HL-60 (cell line): ENCODE measurements around the gene GYG2.

ENCODE experiments used
- DNase-seq, 2 experiments: peaks; one replicate each; pipeline ENCODE4 v3.0.0-alpha.2; 2010 to 2020; ENCODE audit warnings: low read depth in 1 of 2, low spot score in 1 of 2
- H3K27ac ChIP-seq: fragments of 250-450 bp; sonication (Bioruptor Pico); replicated peaks from 2 replicates; pipeline ENCODE4 v1.5.1; 2020; ENCODE audit warnings: mild to moderate bottlenecking, moderate library complexity
- H3K27me3 ChIP-seq: fragments of 250-450 bp; sonication (Bioruptor Pico); 2 replicates; pipeline ENCODE4 v1.5.1; 2021; ENCODE audit warnings: mild to moderate bottlenecking, moderate library complexity; ENCODE audit not compliant: insufficient read depth, poor library complexity, severe bottlenecking
- H3K4me3 ChIP-seq: replicated peaks from 2 replicates; pipeline ENCODE4 v1.5.1; 2011; ENCODE audit warnings: mild to moderate bottlenecking, control low read depth, low read length; ENCODE audit not compliant: insufficient read depth
- GABPA ChIP-seq: IDR thresholded peaks from 2 replicates; pipeline ENCODE4 v1.6.1; 2012; ENCODE audit warnings: low read depth
- POLR2AphosphoS5 ChIP-seq: IDR thresholded peaks from 2 replicates; pipeline ENCODE4 v1.6.1; 2012; ENCODE audit warnings: low read depth
- SPI1 ChIP-seq: IDR thresholded peaks from 2 replicates; pipeline ENCODE4 v1.6.1; 2012; ENCODE audit warnings: low read depth, mild to moderate bottlenecking, borderline replicate concordance
- TF ChIP-seq, protein P1 (sequence below): IDR thresholded peaks from one replicate; pipeline ENCODE4 v1.5.1; 2011; ENCODE audit warnings: low read length, control low read depth, inconsistent platforms; ENCODE audit not compliant: insufficient read depth
- TF ChIP-seq, protein P2 (sequence below): IDR thresholded peaks from 2 replicates; pipeline ENCODE4 v1.6.1; 2012; ENCODE audit warnings: low read depth; ENCODE audit not compliant: insufficient replicate concordance

The GYG2 gene

DNA sequence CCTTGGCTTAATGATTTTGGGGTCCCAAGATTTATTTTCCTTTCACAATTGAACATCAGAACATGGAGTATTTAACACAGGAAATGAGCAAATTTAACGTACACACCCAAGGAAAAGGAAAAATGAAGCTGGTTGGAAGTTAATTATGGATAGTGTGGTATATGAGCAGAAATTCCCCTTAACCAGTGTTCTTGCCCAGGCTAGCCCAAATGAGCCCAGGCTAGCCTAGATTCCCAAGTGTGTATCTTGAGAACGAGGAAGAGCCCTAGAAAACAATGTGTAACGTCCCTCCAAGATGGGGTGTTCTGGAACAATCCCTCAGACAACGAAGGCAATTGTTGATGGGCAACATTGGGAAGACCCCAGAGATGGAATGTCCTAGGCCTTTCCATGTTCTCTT, 43.2 kb upstream of the GYG2 start:
- no peak overlapping the region for H3K27ac ChIP-seq
- DNase-seq = no peak
- TF ChIP-seq GABPA (no peak), SPI1 (no peak), POLR2AphosphoS5 (no peak)
- TF ChIP-seq, protein P1, sequence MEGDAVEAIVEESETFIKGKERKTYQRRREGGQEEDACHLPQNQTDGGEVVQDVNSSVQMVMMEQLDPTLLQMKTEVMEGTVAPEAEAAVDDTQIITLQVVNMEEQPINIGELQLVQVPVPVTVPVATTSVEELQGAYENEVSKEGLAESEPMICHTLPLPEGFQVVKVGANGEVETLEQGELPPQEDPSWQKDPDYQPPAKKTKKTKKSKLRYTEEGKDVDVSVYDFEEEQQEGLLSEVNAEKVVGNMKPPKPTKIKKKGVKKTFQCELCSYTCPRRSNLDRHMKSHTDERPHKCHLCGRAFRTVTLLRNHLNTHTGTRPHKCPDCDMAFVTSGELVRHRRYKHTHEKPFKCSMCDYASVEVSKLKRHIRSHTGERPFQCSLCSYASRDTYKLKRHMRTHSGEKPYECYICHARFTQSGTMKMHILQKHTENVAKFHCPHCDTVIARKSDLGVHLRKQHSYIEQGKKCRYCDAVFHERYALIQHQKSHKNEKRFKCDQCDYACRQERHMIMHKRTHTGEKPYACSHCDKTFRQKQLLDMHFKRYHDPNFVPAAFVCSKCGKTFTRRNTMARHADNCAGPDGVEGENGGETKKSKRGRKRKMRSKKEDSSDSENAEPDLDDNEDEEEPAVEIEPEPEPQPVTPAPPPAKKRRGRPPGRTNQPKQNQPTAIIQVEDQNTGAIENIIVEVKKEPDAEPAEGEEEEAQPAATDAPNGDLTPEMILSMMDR = no peak
- TF ChIP-seq, protein P2, sequence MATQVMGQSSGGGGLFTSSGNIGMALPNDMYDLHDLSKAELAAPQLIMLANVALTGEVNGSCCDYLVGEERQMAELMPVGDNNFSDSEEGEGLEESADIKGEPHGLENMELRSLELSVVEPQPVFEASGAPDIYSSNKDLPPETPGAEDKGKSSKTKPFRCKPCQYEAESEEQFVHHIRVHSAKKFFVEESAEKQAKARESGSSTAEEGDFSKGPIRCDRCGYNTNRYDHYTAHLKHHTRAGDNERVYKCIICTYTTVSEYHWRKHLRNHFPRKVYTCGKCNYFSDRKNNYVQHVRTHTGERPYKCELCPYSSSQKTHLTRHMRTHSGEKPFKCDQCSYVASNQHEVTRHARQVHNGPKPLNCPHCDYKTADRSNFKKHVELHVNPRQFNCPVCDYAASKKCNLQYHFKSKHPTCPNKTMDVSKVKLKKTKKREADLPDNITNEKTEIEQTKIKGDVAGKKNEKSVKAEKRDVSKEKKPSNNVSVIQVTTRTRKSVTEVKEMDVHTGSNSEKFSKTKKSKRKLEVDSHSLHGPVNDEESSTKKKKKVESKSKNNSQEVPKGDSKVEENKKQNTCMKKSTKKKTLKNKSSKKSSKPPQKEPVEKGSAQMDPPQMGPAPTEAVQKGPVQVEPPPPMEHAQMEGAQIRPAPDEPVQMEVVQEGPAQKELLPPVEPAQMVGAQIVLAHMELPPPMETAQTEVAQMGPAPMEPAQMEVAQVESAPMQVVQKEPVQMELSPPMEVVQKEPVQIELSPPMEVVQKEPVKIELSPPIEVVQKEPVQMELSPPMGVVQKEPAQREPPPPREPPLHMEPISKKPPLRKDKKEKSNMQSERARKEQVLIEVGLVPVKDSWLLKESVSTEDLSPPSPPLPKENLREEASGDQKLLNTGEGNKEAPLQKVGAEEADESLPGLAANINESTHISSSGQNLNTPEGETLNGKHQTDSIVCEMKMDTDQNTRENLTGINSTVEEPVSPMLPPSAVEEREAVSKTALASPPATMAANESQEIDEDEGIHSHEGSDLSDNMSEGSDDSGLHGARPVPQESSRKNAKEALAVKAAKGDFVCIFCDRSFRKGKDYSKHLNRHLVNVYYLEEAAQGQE = no peak
- H3K4me3 ChIP-seq = no peak overlapping the region
- no peaks in the 10 kb centered on the region for H3K27me3 ChIP-seq

DNA sequence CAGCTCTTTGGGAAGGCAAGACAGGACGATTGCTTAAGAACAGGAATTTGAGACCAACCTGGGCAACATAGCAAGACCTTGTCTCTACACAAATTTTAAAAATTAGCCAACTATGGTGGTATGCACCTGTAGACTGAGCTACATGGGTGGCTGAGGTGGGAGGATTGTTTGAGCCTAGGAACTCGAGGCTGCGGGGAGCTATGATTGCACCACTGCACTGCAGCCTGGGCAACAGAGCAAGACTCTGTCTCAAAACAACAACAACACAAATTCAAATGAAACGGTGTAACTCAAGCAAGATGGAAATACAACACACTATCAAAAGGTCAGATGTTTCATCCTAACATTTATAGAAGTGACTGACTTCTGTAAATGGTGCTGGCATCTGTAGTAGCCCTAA, 39.8 kb upstream of the GYG2 start:
- Histone ChIP-seq H3K27ac (no peak overlapping the region), H3K27me3 (no peaks in the 10 kb centered on the region), H3K4me3 (no peak overlapping the region)
- no peak for DNase-seq
- TF ChIP-seq SPI1 (no peak), GABPA (no peak), POLR2AphosphoS5 (no peak)
- TF ChIP-seq, protein P2 = no peak
- TF ChIP-seq, protein P1 = no peak

DNA sequence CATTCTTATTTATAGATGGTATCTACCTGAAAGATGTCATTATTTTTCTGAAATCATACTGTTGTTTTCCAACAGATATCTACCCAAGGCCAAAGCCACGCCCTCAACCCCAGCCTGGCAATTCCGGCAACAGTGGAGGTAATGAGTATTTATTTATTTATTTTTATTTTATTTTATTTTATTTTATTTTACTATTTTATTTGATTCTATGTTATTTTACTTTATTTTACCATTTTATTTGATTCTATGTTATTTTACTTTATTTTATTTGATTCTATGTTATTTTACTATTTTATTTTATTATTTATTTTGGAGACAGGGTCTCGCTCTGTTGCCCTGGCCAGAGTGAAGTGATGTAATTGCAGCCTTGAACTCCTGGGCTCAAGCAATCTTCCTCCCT, 39.2 kb upstream of the GYG2 start:
- Histone ChIP-seq H3K27ac (no peak overlapping the region), H3K4me3 (no peak overlapping the region), H3K27me3 (no peaks in the 10 kb centered on the region)
- no peak for DNase-seq
- TF ChIP-seq, protein P1 = no peak
- no peak for TF ChIP-seq POLR2AphosphoS5
- TF ChIP-seq, protein P2 = no peak
- TF ChIP-seq GABPA = no peak
- no peak for TF ChIP-seq SPI1
